ENCODE data around the gene TARDBP.
A peak's percentile ranks its signal among the peaks of the same experiment; 100 is the strongest.

The TARDBP gene

DNA sequence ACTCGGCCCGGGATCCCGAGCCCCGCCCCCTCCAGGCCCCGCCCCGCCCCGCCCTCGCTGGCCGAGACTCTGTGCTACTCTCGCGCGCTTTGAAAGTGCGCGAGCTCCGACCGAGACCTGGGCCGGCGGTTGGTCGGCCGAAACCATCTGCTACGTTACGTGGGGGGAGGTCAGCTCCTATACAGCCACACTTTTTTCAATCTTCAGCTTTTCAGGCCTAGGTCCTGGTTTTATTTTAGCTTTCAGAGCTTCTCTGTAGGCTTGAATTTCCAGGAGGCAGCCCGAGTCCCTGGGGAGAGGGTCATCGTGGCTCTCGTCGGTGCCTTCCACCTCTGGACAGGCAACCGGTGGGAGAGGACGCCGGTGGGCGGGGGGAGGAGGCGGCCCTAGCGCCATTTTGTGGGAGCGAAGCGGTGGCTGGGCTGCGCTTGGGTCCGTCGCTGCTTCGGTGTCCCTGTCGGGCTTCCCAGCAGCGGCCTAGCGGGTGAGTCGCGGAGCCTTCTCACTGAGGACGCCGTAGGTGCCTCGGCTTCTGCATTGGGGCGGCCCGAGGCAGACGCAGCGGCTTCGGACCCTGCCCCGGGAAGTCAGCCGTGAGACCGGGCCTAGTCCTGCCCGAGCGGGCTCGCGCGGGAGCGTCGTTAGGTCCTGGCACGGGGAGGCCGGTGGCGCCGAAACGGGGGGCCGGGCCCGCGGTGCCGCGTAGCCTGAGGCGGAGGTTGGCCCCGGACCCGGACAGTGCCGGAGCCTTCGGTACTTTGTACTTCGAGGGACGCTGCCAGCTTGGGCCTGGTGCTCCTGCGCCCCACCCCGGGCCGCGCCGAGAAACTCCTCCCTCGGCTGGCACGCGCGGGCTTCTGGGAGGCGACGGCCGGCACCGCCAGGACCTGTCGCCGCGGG is at the start of gene TARDBP:
TSS of gene TARDBP (plus strand) at position 395 of the 900 bp plus-strand sequence. CDS start 1,074 bp downstream, outside the sequence.
- peak; percentile 97 for DNase-seq (ENCODE audit: low spot score)
- in situ Hi-C loops (cut with MboI; ENCODE audit: low pct_unique_long_range_greater_than_20kb, low sequenced_read_pairs, unreplicated experiment) = no loop called here
- TF ChIP-seq, protein P1, sequence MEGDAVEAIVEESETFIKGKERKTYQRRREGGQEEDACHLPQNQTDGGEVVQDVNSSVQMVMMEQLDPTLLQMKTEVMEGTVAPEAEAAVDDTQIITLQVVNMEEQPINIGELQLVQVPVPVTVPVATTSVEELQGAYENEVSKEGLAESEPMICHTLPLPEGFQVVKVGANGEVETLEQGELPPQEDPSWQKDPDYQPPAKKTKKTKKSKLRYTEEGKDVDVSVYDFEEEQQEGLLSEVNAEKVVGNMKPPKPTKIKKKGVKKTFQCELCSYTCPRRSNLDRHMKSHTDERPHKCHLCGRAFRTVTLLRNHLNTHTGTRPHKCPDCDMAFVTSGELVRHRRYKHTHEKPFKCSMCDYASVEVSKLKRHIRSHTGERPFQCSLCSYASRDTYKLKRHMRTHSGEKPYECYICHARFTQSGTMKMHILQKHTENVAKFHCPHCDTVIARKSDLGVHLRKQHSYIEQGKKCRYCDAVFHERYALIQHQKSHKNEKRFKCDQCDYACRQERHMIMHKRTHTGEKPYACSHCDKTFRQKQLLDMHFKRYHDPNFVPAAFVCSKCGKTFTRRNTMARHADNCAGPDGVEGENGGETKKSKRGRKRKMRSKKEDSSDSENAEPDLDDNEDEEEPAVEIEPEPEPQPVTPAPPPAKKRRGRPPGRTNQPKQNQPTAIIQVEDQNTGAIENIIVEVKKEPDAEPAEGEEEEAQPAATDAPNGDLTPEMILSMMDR (IDR thresholded peaks at IDR 0.05; ENCODE audit: extremely low read depth, insufficient read depth, missing control alignments) = no peak

DNA sequence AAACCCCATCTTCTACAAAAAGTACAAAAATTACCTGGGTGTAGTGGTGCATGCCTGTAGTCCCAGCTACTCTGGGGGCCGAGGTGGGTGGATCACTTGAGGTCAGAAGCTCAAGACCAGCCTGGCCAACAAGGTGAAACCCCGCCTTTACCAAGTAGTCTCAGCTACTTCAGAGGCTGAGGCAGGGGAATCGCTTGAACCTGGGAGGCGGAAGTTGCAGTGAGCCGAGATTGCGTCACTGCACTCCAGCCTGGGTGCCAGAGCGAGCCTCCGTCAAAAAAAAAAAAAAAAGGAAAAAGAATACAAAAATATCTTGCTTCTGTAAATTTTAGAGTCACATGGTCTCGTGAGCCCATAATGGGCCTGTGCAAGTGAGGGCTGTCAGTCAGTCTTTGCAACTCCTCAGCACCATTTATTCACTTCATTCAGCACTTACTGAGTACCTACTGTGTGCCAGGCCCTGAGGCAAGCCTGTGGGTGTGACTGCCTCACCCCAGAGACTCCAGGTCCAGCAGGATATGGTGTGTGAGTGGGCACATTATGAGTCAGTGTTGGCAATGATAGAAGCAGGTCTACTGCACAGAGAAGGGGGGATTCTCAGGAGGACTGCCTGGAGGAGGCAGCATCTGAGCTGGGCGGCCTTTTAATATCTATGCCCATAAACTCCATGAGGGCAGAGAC is 46.8 kb upstream of the TARDBP start:
- TF ChIP-seq, protein P1 (IDR thresholded peaks at IDR 0.05; ENCODE audit: extremely low read depth, insufficient read depth, missing control alignments) = no peak
- in situ Hi-C loops (cut with MboI; ENCODE audit: low pct_unique_long_range_greater_than_20kb, low sequenced_read_pairs, unreplicated experiment) = no loop called here
- DNase-seq (ENCODE audit: low spot score) = no peak

DNA sequence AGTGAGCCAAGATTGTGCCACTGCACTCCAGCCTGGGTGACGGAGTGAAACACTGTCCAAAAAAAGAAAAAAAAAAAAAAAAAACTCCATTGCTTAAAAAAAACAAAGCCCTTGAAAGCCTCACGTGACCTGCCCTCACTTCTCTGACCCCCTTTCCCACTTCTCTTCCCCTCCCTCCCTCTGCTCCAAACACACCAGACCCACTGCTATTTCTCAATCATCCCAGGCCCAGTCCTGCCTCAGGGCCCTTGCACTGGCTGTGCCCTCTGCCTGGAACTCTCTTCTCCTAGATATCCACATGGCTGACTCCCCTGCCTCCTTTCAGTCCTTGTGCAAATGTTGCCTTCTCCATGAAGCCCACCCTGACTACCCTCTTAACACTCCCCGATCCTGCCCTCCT is 45.4 kb upstream of the TARDBP start:
- in situ Hi-C loops (cut with MboI; ENCODE audit: low pct_unique_long_range_greater_than_20kb, low sequenced_read_pairs, unreplicated experiment) = no loop called here
- DNase-seq (ENCODE audit: low spot score) = no peak

DNA sequence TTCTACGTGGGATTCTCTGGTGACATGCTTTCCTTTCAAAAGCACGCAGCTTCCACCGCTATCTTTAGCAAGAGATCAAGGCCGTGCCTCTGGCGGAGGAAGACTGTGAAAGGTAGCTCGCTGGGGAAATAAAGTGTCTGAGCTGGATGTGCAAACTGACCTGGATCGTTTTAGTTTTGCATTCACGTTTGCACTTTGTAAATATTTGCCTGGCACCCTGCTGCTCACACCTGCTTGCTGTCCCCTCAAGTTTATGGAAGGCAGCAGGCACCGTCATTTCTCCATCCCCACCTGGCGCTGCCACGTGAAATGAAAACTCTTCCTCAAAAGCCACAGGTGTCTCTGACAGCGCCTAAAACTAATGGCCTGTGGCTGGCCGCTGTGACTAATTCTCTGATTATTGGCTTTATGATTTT is 44.0 kb upstream of the TARDBP start:
- DNase-seq (ENCODE audit: low spot score) = no peak
- in situ Hi-C loops (cut with MboI; ENCODE audit: low pct_unique_long_range_greater_than_20kb, low sequenced_read_pairs, unreplicated experiment) = no loop called here
- TF ChIP-seq, protein P1 (IDR thresholded peaks at IDR 0.05; ENCODE audit: extremely low read depth, insufficient read depth, missing control alignments) = no peak

More for the DNA sequence above, 45.4 kb upstream of the TARDBP start:
- TF ChIP-seq, protein P1 (IDR thresholded peaks at IDR 0.05; ENCODE audit: extremely low read depth, insufficient read depth, missing control alignments) = no peak

DNA sequence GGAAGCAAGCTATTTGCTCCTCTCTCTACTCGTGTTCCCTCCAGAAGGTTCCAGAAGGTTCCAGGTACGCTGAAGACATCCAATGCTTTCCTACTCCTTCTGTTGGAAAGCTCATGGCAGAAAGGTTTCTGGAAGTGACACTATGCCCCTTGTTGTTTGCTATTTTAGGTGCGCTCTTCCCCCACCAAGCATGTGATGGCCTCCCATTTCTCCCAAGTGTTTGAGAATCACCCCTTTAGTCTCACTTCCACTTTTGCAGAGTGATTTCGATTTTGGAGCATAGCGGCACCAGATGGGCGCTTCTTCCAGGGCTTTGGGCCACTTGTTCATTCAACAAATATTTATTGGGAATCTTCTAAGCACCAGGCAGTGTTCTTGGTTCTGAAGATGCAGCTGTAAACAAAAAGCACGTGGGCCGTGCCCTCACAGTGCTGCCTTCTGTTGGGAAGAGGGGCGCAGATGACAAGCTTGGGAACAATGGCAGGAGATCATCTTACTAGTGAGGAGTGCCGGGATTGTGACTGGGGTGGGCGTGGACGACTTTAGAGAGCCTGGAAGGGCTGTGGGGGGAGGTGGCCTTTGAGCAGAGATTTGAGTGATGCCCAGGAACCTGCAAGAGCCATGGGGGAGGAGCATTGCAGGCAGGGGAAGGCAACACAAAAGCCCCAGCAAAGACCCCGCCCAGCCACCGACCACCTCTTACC is 43.0 kb upstream of the TARDBP start:
- in situ Hi-C loops (cut with MboI; ENCODE audit: low pct_unique_long_range_greater_than_20kb, low sequenced_read_pairs, unreplicated experiment) = no loop called here
- TF ChIP-seq, protein P1 (IDR thresholded peaks at IDR 0.05; ENCODE audit: extremely low read depth, insufficient read depth, missing control alignments) = no peak
- no peak for DNase-seq (ENCODE audit: low spot score)

DNA sequence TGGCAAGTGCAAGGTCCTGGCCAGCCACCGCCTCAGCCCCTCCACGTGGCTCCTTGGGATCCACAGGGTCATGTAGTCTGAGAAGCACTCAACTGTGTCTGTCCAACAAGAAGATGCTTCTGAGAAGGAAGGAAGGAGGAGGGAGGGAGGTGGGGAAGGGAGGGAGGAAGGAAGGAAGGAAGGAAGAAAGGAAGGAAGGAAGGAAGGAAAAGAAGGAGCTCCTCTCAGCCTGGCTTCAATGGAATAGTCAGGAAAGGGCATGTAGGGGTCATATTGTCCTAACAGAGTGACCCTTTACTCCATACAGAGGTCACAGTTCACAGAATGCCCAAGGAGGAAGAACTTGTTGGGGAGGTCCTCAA is 42.5 kb upstream of the TARDBP start:
- DNase-seq (ENCODE audit: low spot score) = no peak
- in situ Hi-C loops (cut with MboI; ENCODE audit: low pct_unique_long_range_greater_than_20kb, low sequenced_read_pairs, unreplicated experiment) = no loop called here
- TF ChIP-seq, protein P1 (IDR thresholded peaks at IDR 0.05; ENCODE audit: extremely low read depth, insufficient read depth, missing control alignments) = no peak

Measured in GM13977 (cell line).